GM18907 (cell line): ENCODE results near the gene MRPS2.

ENCODE experiments used
- ATAC-seq: cut with Tn5 transposase; IDR thresholded peaks from one replicate; pipeline ENCODE4 v1.9.1; 2021; ENCODE audit warnings: mild to moderate bottlenecking, moderate library complexity; ENCODE audit not compliant: unreplicated experiment

Gene MRPS2

DNA sequence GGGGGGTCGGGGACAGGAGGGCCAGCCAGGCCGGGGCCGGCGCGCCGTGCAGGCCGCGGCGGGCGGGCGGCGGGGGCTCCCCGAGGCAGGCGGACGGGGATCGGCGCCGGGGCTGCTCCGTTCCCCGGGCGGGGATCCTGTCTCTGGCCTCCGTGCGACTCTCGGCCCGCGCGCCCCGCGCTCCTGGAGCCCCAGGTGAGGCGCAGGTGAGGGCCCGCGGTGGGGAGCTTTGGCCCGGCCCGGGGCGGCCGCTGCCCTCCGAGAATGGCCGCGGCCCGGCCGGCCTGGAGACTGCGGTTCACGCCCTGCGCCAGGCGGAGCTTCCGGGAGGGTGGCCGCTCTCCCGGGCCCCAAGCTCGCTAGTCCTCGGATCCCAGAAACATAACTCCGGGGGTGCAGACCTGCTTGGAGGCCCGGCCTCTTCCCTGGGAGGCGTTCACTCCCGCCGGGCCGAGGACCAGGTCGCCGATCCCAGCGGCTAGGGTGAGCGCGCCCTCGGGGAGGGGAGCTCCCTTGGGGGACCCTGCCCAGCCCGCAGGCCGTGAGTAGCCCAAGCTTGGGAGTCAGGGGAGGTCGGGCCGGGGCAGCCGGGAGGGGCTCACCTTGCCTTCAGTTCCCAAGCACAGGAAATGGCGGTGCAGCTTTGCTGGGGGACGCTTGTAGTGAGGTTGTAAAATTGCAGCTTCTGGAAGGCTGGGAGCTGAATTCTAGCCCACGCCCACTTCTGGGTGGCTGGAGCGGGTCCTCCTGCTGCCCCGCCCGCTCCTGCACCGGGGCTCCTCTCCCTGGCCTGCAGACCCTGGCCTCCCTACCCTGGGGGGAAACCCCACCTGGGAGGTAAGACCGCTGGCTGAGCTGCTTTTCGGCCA is 20.2 kb upstream of the MRPS2 start:
- no peak for ATAC-seq

DNA sequence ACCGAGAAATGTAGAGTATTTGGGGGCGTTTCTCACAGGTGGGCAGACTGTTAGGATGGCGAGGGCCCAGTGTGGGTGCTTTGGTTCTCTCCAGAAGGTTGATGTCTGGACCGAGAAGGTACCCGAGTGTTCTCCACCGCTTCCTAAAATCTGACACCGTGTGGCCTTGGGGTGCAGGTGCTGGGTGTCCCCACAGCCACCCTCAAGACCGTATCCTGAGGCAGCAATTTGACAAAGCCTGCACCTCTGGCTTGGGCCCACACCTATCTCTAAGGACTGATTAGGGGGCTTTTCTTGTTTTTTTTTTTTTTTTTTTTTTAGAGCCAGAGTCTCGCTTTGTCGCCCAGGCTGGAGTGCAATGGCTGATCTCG is 19.6 kb upstream of the MRPS2 start:
- no peak for ATAC-seq

GRCh38 chr9:135482015-135482754 is 18.3 kb upstream of the MRPS2 start:
- no peak for ATAC-seq

DNA sequence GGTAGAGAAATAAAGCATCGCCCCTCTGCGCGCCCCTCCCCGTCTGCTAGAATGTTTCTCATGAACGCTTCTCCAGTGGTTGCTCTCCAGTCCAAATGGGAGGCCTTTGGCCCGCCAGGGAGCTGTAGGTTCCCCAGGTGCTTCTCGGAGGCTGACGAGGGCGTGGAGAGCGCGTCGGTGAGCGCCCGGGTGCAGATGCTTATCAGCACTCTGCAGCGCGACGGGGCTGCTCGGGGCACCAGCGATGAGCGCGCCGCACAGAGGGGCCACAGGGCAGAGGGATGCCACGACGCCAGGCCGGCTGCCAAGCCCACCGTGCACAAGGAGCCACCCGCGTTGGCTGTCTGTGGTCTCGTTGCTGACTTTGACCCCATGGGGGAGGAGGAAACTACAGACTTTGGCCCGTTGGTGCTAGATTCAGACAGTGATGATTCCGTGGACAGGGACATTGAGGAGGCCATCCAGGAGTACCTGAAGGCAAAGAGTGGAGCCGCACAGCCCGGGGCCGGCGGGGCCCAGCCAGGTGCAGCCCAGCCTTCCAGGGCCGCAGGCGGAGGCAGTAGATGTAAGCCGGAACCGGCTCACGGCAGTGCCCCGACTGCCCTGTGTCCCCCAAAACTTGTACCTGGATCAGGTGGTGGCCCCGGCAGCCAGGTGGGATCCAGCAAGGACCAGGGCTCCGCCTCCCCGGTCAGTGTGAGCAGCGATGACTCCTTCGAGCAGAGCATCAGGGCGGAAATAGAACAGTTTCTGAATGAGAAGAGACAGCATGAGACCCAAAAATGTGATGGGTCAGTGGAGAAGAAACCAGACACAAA is 15.8 kb upstream of the MRPS2 start:
- ATAC-seq = no peak

GRCh38 chr9:135485385-135485784 is 15.1 kb upstream of the MRPS2 start:
- no peak for ATAC-seq

GRCh38 chr9:135485832-135486231 is 14.7 kb upstream of the MRPS2 start:
- ATAC-seq = no peak

DNA sequence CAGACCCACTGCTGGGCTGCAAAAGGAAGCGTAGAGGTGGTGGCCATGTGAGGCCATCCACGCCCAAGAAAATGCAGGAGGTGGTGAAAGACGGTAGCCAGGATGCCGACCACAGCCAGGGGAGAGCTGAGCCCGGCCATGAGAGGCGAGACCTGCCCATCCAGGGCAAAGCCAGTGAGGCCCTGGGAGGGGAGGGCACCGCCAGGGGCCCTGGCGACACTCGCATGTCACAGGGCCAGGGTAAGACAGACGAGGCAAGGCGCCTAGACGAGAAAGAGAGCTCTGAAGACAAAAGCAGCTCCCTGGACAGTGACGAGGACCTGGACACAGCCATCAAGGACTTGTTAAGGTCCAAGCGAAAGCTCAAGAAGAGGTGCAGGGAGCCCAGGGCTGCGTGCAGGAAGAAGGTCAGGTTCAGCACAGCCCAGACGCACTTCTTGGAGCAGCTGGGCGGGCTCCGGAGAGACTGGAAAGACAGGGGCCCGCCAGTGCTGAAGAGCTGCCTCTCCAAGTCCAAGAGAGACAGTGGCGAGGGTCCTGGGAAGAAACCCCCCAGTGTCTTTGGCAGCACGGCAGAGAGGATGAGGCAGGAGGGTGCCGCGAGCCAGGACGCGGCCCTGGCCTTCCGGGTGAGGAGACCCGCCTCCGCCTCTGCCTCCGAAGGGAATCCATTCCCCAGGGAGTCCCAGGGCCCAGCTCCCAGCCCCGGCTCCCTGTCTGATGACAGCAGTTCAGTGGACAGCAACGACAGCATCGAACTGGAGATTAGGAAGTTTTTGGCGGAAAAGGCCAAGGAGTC is 14.0 kb upstream of the MRPS2 start:
- ATAC-seq = no peak

DNA sequence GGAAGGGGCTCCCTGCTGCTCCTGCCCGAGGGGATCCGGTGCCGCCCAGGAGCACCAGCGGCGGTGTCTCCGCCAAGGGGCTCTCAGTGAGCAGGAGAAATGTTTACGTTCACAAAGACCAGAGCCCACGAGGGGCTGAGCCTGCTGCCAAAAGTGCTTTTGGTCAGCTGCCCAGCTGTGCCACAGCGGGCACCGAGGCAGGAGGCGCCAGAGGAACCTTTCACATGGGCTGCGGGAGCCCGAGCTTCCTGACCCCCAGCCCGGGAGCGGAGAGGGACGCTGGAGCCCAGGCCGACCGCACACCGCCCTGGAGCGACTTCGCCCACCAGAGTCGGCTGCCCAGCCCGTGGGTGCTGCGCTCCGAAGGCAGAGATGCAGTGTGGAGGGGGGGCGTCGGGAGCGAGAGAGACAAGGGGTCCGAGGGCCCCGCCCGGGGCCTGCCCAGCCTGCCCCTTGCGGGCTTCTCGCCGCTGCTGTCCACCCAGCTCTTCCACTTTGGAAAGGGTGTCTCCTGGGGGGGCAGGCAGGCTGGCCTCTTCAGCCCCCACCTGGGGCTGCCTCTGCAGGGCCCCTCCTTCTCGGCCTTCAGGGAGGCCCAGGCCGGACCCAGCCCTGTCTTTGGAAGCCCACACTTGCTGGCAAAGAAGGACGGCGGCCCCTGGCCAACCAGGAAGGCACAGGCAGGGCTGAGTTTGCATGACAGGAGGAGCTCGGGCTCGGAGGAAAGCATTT is 13.0 kb upstream of the MRPS2 start:
- no peak for ATAC-seq

- ATAC-seq = no peak
Measured at GRCh38 chr9:135488013-135488330, 12.5 kb upstream of the MRPS2 start.

- ATAC-seq = no peak
Measured at GRCh38 chr9:135488527-135488926, 12.0 kb upstream of the MRPS2 start.

- no peak for ATAC-seq
Measured at GRCh38 chr9:135489188-135489906, 11.1 kb upstream of the MRPS2 start.

DNA sequence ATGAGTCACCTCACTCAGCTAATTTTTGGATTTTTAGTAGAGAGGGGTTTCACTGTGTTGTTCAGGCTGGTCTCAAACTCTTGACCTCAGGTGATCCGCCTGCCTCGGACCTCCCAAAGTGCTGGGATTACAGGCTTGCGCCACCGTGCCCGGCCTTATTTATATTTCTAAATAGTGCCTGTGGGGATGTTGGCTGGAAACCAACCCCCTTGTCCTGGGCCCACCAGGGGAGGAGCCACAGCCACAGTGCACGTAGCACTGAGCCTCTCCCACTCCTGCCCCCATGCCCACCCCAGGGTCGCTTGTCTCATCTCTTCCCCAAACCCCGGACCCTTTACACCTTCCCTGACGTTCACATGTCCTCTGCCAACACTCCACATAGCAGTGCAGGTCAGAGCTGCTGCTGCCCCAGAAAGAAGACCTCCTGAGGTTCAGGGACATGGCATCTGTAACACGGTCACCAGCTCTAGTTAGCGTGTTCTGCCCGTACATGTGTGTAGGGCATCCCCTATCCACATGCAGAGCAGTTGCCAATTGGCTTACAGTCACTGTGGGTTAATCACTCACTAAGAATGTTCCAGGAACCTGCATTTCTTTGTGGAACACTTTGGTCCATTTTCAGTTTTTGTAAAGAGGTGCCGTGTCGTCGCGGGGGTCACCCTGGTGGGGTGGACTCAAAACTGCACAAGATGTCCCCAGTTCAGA is 10.2 kb upstream of the MRPS2 start:
- ATAC-seq = no peak

DNA sequence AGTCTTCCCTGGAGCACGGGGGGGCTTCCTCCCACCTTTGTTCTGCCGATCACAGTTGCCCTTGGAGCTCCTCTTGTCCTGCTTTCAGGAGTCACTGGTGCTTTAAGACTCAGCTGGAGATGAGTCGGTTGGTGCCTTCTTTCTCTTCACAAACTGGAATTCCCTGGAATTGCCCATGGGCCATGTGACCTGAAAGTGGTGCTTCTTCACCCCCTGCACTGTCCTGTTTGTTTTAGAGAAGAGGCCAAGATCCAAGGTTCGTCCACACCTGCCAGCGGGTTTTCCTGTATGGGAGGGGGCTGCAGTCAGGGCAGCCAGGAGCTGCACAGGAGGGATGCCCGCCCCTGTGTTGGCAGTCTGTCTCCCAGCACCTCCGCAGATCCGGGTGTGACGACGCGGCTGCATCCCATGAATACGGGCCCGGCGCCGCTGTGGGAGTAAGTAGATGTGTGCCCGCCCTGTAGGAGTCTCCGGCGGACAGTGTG is 9.5 kb upstream of the MRPS2 start:
- ATAC-seq = no peak

DNA sequence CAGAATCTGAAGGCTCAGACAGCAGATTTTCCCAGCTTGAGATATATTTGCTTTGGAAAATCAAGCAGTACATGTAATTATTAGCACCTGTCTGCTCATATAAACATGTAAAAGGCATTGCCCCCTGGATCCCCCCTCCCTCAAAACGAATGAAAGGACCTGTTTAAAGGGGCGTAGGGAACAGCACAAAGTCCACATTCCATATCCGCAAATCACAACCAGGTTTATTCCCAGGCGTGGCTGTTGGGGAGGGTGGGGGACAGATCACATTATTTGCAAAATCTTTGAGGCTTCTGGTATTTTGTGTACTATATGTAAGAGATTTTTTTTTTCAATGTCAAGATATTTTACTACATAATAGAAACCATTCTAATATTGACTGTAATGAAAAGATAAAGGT is 8.7 kb upstream of the MRPS2 start:
- no peak for ATAC-seq

GRCh38 chr9:135492886-135493669 is 7.4 kb upstream of the MRPS2 start:
- ATAC-seq = no peak

- ATAC-seq = no peak
Measured at GRCh38 chr9:135494791-135495559, 5.5 kb upstream of the MRPS2 start.
